ENCODE results near the gene SMYD1.
A peak's percentile ranks its signal among the peaks of the same experiment; 100 is the strongest.

The SMYD1 gene

GRCh38 chr2:88148929-88149438 lies 81.4 kb downstream of the SMYD1 start:
- no peak for DNase-seq

GRCh38 chr2:88159481-88159880 lies 91.9 kb downstream of the SMYD1 start:
- DNase-seq, result no peak

- no peak for DNase-seq
These were observed 92.4 kb downstream of the SMYD1 start for GRCh38 chr2:88159955-88160415.

- DNase-seq, result peak; percentile 25
These were observed 92.9 kb downstream of the SMYD1 start for GRCh38 chr2:88160517-88160916.

- peak; percentile 22 for DNase-seq
These were observed 94.0 kb downstream of the SMYD1 start for GRCh38 chr2:88161446-88162244.
